Progenitor cell of endocrine pancreas (in vitro differentiated cells): ENCODE data around the gene FAM120B. TPM values are rescaled to one million over a fixed set of nuclear protein-coding genes. Genes with fewer than 3 reads are reported as not detected.

Source experiments
- DNase-seq: peaks from one replicate; pipeline ENCODE4 v3.0.0; 2021; ENCODE audit warnings: low spot score; ENCODE audit not compliant: unreplicated experiment
- H3K27ac Mint-ChIP-seq: 2 replicates; pipeline ENCODE4 v1.8.0; 2021; ENCODE audit warnings: mild to moderate bottlenecking, moderate library complexity, mixed read lengths
- H3K27me3 Mint-ChIP-seq: 2 replicates; pipeline ENCODE4 v1.8.0; 2021; ENCODE audit warnings: mixed read lengths
- H3K36me3 Mint-ChIP-seq: 2 replicates; pipeline ENCODE4 v1.8.0; 2022; ENCODE audit warnings: mixed read lengths; ENCODE audit not compliant: insufficient read depth
- H3K4me1 Mint-ChIP-seq: 2 replicates; pipeline ENCODE4 v1.8.0; 2021; ENCODE audit warnings: low read depth, mixed read lengths
- H3K4me3 Mint-ChIP-seq: 2 replicates; pipeline ENCODE4 v1.8.0; 2021; ENCODE audit warnings: low read depth, mild to moderate bottlenecking, moderate library complexity, mixed read lengths
- H3K9me3 Mint-ChIP-seq: 2 replicates; pipeline ENCODE4 v1.8.0; 2021; ENCODE audit warnings: low read depth, mixed read lengths
- CTCF ChIP-seq: fragments of 200-600 bp; sonication (generic); IDR thresholded peaks from one replicate; pipeline ENCODE4 v1.5.0; 2021; ENCODE audit warnings: antibody characterized with exemption, mild to moderate bottlenecking; ENCODE audit not compliant: unreplicated experiment
- total RNA-seq: library from RNA; stranded (reverse); gene quantifications from 2 replicates; pipeline ENCODE4 v1.2.1, GENCODE V29; 2021

The FAM120B gene
- total RNA-seq, 1 donor from 2014 or later, result 49.3 TPM

DNA sequence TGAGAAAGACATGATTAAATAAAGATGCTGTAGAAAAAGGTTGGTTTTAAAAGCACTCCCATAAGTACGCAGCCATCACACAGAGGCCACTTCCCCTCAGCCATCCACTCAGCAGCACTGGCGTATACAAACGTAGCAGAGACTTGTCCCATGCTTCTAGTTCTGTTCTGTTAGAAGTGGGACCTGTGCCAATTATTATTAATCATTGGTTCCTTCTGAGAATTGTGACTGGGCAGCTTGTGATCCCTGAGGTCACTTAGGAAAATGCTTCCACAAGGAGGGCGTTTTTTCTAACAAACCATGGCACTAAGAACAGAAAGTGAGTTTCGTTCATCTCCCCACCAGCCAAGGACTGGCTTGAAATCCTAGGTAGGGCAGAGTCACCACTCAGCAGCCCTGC, 53.9 kb downstream of the FAM120B start:
- no peak for DNase-seq
- Mint-ChIP-seq H3K36me3 (peaks cover 6% of the 10 kb centered on the region), H3K27ac (no peak overlapping the region), H3K9me3 (no peaks in the 10 kb centered on the region), H3K4me3 (no peak overlapping the region), H3K27me3 (no peaks in the 10 kb centered on the region), H3K4me1 (no peaks in the 10 kb centered on the region)
- no peak for TF ChIP-seq CTCF

- H3K4me3 Mint-ChIP-seq, result no peak overlapping the region
- no peaks in the 10 kb centered on the region for H3K9me3 Mint-ChIP-seq
- TF ChIP-seq CTCF, result no peak
- H3K4me1 Mint-ChIP-seq, result peaks cover 2% of the 10 kb centered on the region
- peaks cover 4% of the 10 kb centered on the region for H3K36me3 Mint-ChIP-seq
- no peak overlapping the region for H3K27ac Mint-ChIP-seq
- DNase-seq, result no peak
- H3K27me3 Mint-ChIP-seq, result no peaks in the 10 kb centered on the region
These were observed 54.8 kb downstream of the FAM120B start for GRCh38 chr6:170361335-170361734.

DNA sequence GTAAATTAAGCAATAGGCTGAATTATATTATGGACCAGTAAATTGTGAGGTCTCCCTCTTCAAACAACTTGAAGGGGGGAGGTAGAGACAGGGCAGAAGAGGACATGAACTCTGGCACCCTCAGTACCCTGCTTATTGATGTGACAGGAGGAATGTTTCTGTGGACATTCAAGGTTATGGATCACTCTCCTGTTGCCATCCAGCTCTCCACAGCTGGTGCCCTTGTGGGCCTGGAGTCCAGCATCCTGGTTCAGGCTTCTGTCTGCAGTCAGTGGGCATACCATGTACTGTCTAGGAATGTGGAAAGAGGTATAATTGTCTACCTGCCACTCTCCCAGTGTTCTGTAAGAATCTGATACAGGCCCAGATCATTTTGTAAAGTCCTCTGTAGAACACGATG, 55.6 kb downstream of the FAM120B start:
- Mint-ChIP-seq H3K27me3 (no peaks in the 10 kb centered on the region), H3K27ac (no peak overlapping the region), H3K9me3 (no peaks in the 10 kb centered on the region), H3K4me3 (no peak overlapping the region), H3K4me1 (peaks cover 5% of the 10 kb centered on the region), H3K36me3 (peaks cover 7% of the 10 kb centered on the region)
- no peak for TF ChIP-seq CTCF
- no peak for DNase-seq

DNA sequence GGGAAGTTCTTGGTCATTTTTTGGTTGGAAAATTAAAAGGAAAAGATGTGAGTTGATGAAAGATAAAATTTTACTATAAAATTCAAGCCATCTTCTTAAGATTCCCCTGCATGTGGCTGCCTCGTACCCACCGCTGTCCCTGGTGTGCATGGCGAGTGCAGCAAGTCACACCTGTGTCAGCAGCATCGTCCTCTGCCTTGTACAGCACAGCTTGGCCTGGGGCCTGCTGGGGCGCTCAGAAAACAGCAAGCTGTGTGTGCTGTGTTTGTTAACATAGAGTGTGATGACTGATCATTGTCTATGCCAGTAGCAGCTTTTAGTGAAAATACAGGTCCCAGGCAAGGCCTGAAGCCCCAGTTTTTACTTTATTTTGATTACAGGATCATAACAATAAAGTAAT, 56.7 kb downstream of the FAM120B start:
- no peak for DNase-seq
- peaks cover 6% of the 10 kb centered on the region for H3K4me1 Mint-ChIP-seq
- TF ChIP-seq CTCF, result no peak
- H3K4me3 Mint-ChIP-seq, result no peak overlapping the region
- H3K27me3 Mint-ChIP-seq, result no peaks in the 10 kb centered on the region
- H3K36me3 Mint-ChIP-seq, result peaks cover 7% of the 10 kb centered on the region
- H3K9me3 Mint-ChIP-seq, result no peaks in the 10 kb centered on the region
- H3K27ac Mint-ChIP-seq, result no peak overlapping the region

- no peak overlapping the region for H3K27ac Mint-ChIP-seq
- H3K27me3 Mint-ChIP-seq, result no peaks in the 10 kb centered on the region
- no peaks in the 10 kb centered on the region for H3K9me3 Mint-ChIP-seq
- DNase-seq, result no peak
- peaks cover 19% of the 10 kb centered on the region for H3K4me1 Mint-ChIP-seq
- peaks cover 5% of the 10 kb centered on the region for H3K36me3 Mint-ChIP-seq
- TF ChIP-seq CTCF, result no peak
- H3K4me3 Mint-ChIP-seq, result no peak overlapping the region
These were observed 58.6 kb downstream of the FAM120B start for GRCh38 chr6:170365121-170365520.
